GM12874 (cell line): ENCODE data around the gene ME3.

Experiments
- CTCF ChIP-seq: IDR thresholded peaks from 2 replicates; pipeline ENCODE4 v1.5.1; 2011; ENCODE audit warnings: low read depth, mild to moderate bottlenecking, control low read depth, low read length, moderate library complexity; ENCODE audit not compliant: insufficient read depth

ME3 gene

GRCh38 chr11:86492370-86493010 is 179.9 kb downstream of the ME3 start:
- TF ChIP-seq CTCF = no peak

DNA sequence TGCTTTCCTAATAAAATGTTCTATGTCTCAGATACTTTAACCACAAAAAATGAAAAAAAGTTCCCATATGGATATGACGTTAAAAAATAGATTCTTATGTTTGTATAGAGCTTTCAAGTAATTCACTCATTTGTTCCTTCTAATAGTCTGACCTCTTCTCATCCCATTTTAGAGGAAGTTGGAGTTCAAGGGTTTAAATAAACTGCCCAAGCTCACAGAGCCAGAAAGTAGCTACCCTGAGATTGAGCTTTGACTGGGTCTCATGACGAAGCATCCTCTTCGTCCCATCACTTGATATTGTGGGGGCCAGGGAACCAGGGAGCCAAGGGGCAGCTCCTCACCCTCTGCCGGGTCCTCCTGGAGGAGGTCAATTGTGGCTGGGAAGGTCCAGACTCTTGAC is 181.4 kb downstream of the ME3 start:
- no peak for TF ChIP-seq CTCF

DNA sequence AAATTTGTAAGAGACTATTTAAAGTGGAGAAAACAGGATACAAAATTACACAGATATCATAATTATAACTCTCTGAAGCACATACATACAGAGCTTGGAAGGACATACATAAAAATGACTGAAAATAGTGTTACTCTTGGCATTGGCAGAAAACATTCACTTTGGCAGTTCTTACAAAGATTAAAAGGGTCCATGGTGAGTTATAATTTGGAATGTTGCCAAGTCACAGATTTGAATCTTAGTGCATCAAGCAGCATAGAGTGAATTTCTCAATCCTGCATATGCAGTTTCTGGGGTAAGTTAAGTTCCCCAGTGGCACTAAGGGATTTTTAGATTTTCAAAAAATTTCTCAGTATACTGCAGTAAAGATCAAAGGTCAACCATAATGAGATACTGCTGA is 181.8 kb downstream of the ME3 start:
- no peak for TF ChIP-seq CTCF

DNA sequence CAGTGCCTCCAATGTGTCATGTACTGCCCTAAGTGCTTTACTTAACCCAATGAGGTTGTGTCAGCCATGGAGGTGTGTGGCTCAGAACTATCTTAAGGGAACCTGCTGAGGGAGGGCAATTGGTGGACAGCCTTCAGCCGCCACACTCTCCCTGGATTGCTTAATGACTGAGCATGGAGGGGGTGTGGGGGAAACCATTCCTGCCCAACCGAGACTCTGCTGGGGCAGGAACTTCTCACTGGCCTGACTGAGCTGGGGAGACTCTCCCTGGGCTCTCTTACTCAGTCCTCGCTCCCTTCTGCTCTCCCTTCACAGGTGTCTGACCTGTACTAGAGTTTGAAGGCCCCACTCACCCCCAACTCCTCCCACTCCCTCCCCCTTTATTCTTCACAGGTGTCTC is 183.0 kb downstream of the ME3 start:
- no peak for TF ChIP-seq CTCF

GRCh38 chr11:86488553-86488952 is 183.9 kb downstream of the ME3 start:
- no peak for TF ChIP-seq CTCF

- TF ChIP-seq CTCF = no peak
These were observed 184.7 kb downstream of the ME3 start for GRCh38 chr11:86487671-86488070.

DNA sequence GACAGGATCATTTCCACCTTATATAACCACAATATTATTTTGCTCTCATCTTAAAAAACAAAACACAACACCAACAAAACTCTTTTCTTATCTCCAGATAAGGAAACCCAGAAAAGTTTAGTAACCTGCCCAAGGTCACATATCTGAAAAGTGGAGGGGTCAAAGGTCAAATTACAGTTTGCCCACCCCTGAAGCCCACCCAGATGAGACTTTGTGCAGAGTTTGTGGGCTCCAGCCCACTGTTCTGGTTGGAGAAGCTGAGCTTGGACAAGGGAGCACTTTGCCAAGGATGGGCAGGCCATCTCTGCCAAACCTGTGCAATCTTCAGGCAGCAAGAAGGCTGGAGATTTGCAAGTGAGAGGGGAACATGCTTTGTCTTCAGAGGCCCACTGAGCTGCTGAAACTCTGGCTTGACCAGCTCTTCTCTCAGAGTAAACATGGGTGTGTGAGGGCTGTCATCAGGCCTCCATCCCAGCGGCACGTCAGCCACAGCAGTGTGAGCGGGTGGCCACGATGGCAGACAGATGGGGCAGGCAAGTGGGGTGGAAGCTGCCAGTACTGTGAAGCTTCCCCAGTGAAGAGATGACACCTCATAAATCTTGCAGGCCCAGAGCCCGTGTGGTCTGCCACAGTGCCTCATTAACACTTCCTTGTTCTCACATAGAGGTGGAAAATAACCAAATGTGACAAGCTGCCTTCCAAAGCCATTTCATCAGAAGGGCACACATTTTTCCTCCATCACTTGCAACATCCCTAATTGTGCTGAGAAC is 186.0 kb downstream of the ME3 start:
- no peak for TF ChIP-seq CTCF
